ENCODE measurements around the gene ZIC1. TPM values are rescaled to one million over a fixed set of nuclear protein-coding genes. Genes with fewer than 3 reads are reported as not detected.

ZIC1 gene
- total RNA-seq, 1 experiment from 2014 or later, result not detected

GRCh38 chr3:147422601-147423536, 13.7 kb downstream of the ZIC1 start:
- Histone ChIP-seq H3K27ac (ENCODE audit: low read length) (no peak overlapping the region), H3K9me2 (replicated peaks; ENCODE audit: low read length) (no peaks in the 10 kb centered on the region), H4K20me1 (ENCODE audit: low read length) (no peaks in the 10 kb centered on the region), H3K4me3 (ENCODE audit: low read length) (no peak overlapping the region), H3K4me1 (ENCODE audit: insufficient read depth, low read length) (no peaks in the 10 kb centered on the region), H2AFZ (ENCODE audit: low read length) (no peak overlapping the region), H3K36me3 (ENCODE audit: low read depth, low read length) (no peaks in the 10 kb centered on the region), H3F3A (ENCODE audit: low read length, unreplicated experiment) (no peaks in the 10 kb centered on the region), H3K9ac (ENCODE audit: low read length) (no peak overlapping the region), H3K4me2 (ENCODE audit: low read length) (no peak overlapping the region), H3K79me2 (ENCODE audit: low read length) (no peaks in the 10 kb centered on the region), H3K9me3 (ENCODE audit: low read length) (no peaks in the 10 kb centered on the region), H3K27me3 (ENCODE audit: low read length) (peaks cover 96% of the 10 kb centered on the region)
- no TSS peak for BruUV-seq (replicated peaks)
- POLR2A ChIA-PET (ENCODE audit: unreplicated experiment), result no interaction called here
- ATAC-seq, result no peak
- DNase-seq, result no peak
- intact Hi-C loops (cut with micrococcal nuclease), result no loop called here
- no peak for TF ChIP-seq EZH2phosphoT487 (IDR thresholded peaks at IDR 0.05; ENCODE audit: borderline replicate concordance, low read length)
- peak; percentile 8 for TF ChIP-seq EZH2 (IDR thresholded peaks at IDR 0.05; ENCODE audit: low read length, unreplicated experiment)
- CTCF ChIA-PET, result no interaction called here

- H3K4me2 ChIP-seq (ENCODE audit: low read length), result no peak overlapping the region
- H3F3A ChIP-seq (ENCODE audit: low read length, unreplicated experiment), result no peaks in the 10 kb centered on the region
- H3K9me2 ChIP-seq (replicated peaks; ENCODE audit: low read length), result no peaks in the 10 kb centered on the region
- no peaks in the 10 kb centered on the region for H3K36me3 ChIP-seq (ENCODE audit: low read depth, low read length)
- ChIA-PET CTCF (no interaction called here), POLR2A (ENCODE audit: unreplicated experiment) (no interaction called here)
- no peak overlapping the region for H3K9ac ChIP-seq (ENCODE audit: low read length)
- H3K79me2 ChIP-seq (ENCODE audit: low read length), result no peaks in the 10 kb centered on the region
- ATAC-seq (no peak), DNase-seq (no peak)
- peaks cover 96% of the 10 kb centered on the region for H3K27me3 ChIP-seq (ENCODE audit: low read length)
- H4K20me1 ChIP-seq (ENCODE audit: low read length), result no peaks in the 10 kb centered on the region
- TF ChIP-seq EZH2phosphoT487 (IDR thresholded peaks at IDR 0.05; ENCODE audit: borderline replicate concordance, low read length), result no peak
- H3K27ac ChIP-seq (ENCODE audit: low read length), result no peak overlapping the region
- H2AFZ ChIP-seq (ENCODE audit: low read length), result no peak overlapping the region
- no peaks in the 10 kb centered on the region for H3K9me3 ChIP-seq (ENCODE audit: low read length)
- no peaks in the 10 kb centered on the region for H3K4me1 ChIP-seq (ENCODE audit: insufficient read depth, low read length)
- intact Hi-C loops (cut with micrococcal nuclease), result no loop called here
- no peak overlapping the region for H3K4me3 ChIP-seq (ENCODE audit: low read length)
- no TSS peak for BruUV-seq (replicated peaks)
Measured at GRCh38 chr3:147423537-147423797, 14.3 kb downstream of the ZIC1 start.

GRCh38 chr3:147423798-147424580, 14.8 kb downstream of the ZIC1 start:
- Histone ChIP-seq H3K36me3 (ENCODE audit: low read depth, low read length) (no peaks in the 10 kb centered on the region), H3K27me3 (ENCODE audit: low read length) (peaks cover 91% of the 10 kb centered on the region), H3K9me2 (replicated peaks; ENCODE audit: low read length) (no peaks in the 10 kb centered on the region), H3K9ac (ENCODE audit: low read length) (no peak overlapping the region), H3K27ac (ENCODE audit: low read length) (no peak overlapping the region), H3F3A (ENCODE audit: low read length, unreplicated experiment) (no peaks in the 10 kb centered on the region), H3K4me1 (ENCODE audit: insufficient read depth, low read length) (no peaks in the 10 kb centered on the region), H3K9me3 (ENCODE audit: low read length) (no peaks in the 10 kb centered on the region), H3K4me2 (ENCODE audit: low read length) (no peak overlapping the region), H3K4me3 (ENCODE audit: low read length) (no peak overlapping the region), H3K79me2 (ENCODE audit: low read length) (no peaks in the 10 kb centered on the region), H4K20me1 (ENCODE audit: low read length) (no peaks in the 10 kb centered on the region), H2AFZ (ENCODE audit: low read length) (no peak overlapping the region)
- no peak for DNase-seq
- intact Hi-C loops (cut with micrococcal nuclease), result no loop called here
- ATAC-seq, result no peak
- ChIA-PET CTCF (no interaction called here), POLR2A (ENCODE audit: unreplicated experiment) (no interaction called here)
- no TSS peak for BruUV-seq (replicated peaks)
- TF ChIP-seq EZH2 (IDR thresholded peaks at IDR 0.05; ENCODE audit: low read length, unreplicated experiment), result no peak
- TF ChIP-seq CTCF (conservative IDR thresholded peaks at IDR 0.05; ENCODE audit: low read depth, low read length), result no peak
- no peak for TF ChIP-seq EZH2phosphoT487 (IDR thresholded peaks at IDR 0.05; ENCODE audit: borderline replicate concordance, low read length)
